ENCODE results near the gene AVP. TPM values are rescaled to one million over a fixed set of nuclear protein-coding genes. Genes with fewer than 3 reads are reported as not detected.
A peak's percentile ranks its signal among the peaks of the same experiment; 100 is the strongest.

AVP gene
- total and polyA plus RNA-seq, 2 of the 13 experiments (the other 11 are each of a cell fraction or from before 2014, with no cell fraction given) = 0.12 TPM; not detected in 1

GRCh38 chr20:3045816-3046676 is 38.5 kb downstream of the AVP start, which contains the start of gene MRPS26 (continued):
- TF ChIP-seq ZNF331 (CRISPR knock-in tag; IDR thresholded peaks at IDR 0.05) = peak; percentile 91
- 0 out of 2 replicates have a peak, but pooled peaks have one; percentile 26 for TF ChIP-seq ISX (CRISPR knock-in tag; conservative IDR thresholded peaks at IDR 0.05)
- TF ChIP-seq NFYB (CRISPR knock-in tag; IDR thresholded peaks at IDR 0.05) = no peak; the same call in 1 of the 2 replicates
- peak; percentile 93 for TF ChIP-seq ZNF772 (CRISPR knock-in tag; IDR thresholded peaks at IDR 0.05)
- peak; percentile 69 for TF ChIP-seq FOXA3 (CRISPR knock-in tag; IDR thresholded peaks at IDR 0.05)
- peak; percentile 63; the same call in 1 of the 2 replicates for TF ChIP-seq ZNF232 (CRISPR knock-in tag; IDR thresholded peaks at IDR 0.05; ENCODE audit: borderline replicate concordance)
- TF ChIP-seq CTCF (CRISPR knock-in tag; IDR thresholded peaks at IDR 0.05) = peak; percentile 57
- TF ChIP-seq FOXC1 (CRISPR knock-in tag; IDR thresholded peaks at IDR 0.05; ENCODE audit: borderline replicate concordance) = peak; percentile 93
- peak; percentile 56 for TF ChIP-seq POGZ (CRISPR knock-in tag; IDR thresholded peaks at IDR 0.05)
- peak; percentile 13; the same call in 1 of the 2 replicates for TF ChIP-seq ZFP90 (CRISPR knock-in tag; IDR thresholded peaks at IDR 0.05; ENCODE audit: borderline replicate concordance)
- TF ChIP-seq E2F5 (CRISPR knock-in tag; conservative IDR thresholded peaks at IDR 0.05) = peak; percentile 74; the same call in 1 of the 2 replicates
- TF ChIP-seq ZNF329 (CRISPR knock-in tag; IDR thresholded peaks at IDR 0.05; ENCODE audit: low read depth) = peak; percentile 80; the same call in 1 of the 2 replicates
- TF ChIP-seq RBFOX2 (IDR thresholded peaks at IDR 0.05; ENCODE audit: low read depth, low read length) = peak; percentile 99
- TF ChIP-seq UBTF (CRISPR knock-in tag; IDR thresholded peaks at IDR 0.05) = peak; percentile 99
- peak; percentile 46 for TF ChIP-seq PPARG (CRISPR knock-in tag; conservative IDR thresholded peaks at IDR 0.05)
- no peak for TF ChIP-seq PHF5A (CRISPR knock-in tag; IDR thresholded peaks at IDR 0.05; ENCODE audit: low read depth, unreplicated experiment)
- TF ChIP-seq MIER2 (CRISPR knock-in tag; IDR thresholded peaks at IDR 0.05) = peak; percentile 6; the same call in 1 of the 2 replicates
- peak; percentile 18; the same call in 1 of the 2 replicates for TF ChIP-seq RERE (CRISPR knock-in tag; IDR thresholded peaks at IDR 0.05; ENCODE audit: low read depth)

Measured in HepG2 (cell line).